GM10266 (cell line): Measurements from ENCODE around the gene CDH26.

Experiments
- DNase-seq: peaks from one replicate; pipeline ENCODE4 v3.0.0; 2012; ENCODE audit errors: extremely low spot score
- TF ChIP-seq, protein P1 (sequence below): IDR thresholded peaks from 2 replicates; pipeline ENCODE4 v1.5.1; 2012; ENCODE audit warnings: mild to moderate bottlenecking, low read depth; ENCODE audit not compliant: control insufficient read depth, insufficient read depth; ENCODE audit errors: missing control alignments

CDH26 gene

DNA sequence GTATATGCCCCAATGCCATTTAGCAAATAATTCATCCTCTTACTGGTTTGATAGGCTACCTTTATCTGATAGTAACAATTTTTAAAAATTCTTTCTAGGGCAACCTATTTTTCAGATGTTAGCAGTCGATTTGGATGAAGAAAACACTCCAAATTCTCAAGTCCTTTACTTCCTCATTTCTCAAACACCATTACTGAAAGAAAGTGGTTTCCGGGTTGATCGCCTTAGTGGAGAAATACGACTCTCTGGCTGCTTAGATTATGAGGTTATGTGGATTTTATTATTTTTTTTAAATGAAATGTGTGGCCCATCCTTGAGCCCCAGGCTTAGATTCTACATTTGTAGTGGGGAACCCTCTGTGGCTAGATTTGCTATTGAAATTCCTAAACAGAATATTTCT, 26.3 kb downstream of the CDH26 start:
- no peak for DNase-seq
- TF ChIP-seq, protein P1, sequence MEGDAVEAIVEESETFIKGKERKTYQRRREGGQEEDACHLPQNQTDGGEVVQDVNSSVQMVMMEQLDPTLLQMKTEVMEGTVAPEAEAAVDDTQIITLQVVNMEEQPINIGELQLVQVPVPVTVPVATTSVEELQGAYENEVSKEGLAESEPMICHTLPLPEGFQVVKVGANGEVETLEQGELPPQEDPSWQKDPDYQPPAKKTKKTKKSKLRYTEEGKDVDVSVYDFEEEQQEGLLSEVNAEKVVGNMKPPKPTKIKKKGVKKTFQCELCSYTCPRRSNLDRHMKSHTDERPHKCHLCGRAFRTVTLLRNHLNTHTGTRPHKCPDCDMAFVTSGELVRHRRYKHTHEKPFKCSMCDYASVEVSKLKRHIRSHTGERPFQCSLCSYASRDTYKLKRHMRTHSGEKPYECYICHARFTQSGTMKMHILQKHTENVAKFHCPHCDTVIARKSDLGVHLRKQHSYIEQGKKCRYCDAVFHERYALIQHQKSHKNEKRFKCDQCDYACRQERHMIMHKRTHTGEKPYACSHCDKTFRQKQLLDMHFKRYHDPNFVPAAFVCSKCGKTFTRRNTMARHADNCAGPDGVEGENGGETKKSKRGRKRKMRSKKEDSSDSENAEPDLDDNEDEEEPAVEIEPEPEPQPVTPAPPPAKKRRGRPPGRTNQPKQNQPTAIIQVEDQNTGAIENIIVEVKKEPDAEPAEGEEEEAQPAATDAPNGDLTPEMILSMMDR: no peak

- no peak for DNase-seq
- TF ChIP-seq, protein P1: no peak
Measured at GRCh38 chr20:59985164-59985563, 26.9 kb downstream of the CDH26 start.

GRCh38 chr20:59985864-59986263, 27.6 kb downstream of the CDH26 start:
- TF ChIP-seq, protein P1: peak; percentile 31
- DNase-seq: no peak

GRCh38 chr20:59987135-59987534, 28.9 kb downstream of the CDH26 start:
- no peak for DNase-seq
- TF ChIP-seq, protein P1: no peak

DNA sequence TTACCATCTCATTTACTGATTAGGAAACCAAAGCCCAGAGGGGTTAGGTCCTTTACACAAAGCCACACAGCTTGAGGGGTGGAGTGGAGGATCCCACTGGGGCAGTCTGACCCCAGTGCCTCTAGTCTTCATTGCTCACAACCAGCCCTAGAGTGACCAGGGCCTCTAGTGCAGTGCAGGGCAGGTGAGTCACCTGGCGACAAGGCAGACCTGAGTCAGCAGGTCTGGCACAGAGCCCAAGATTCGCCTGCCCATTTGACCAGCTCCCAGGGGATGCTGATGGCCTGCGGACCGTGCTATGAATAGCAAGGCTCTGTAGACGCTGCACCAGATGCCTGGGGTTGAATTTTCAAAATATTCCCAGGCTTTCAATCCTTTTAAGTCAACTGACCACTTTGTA, 29.9 kb downstream of the CDH26 start:
- DNase-seq: no peak
- TF ChIP-seq, protein P1: no peak

GRCh38 chr20:59992526-59993084, 34.4 kb downstream of the CDH26 start:
- no peak for DNase-seq
- TF ChIP-seq, protein P1: no peak

- TF ChIP-seq, protein P1: no peak
- DNase-seq: no peak
Measured at GRCh38 chr20:59993736-59994430, 35.7 kb downstream of the CDH26 start.
